NCI-H1105 treated with DMSO at 0.1 percent for 48 hours (cell line): ENCODE measurements around the gene APEH.
A peak's percentile ranks its signal among the peaks of the same experiment; 100 is the strongest.
"Not testable (repeated sequence)": the region's sequence is repeated elsewhere in the genome, so short reads cannot be mapped to it uniquely, and the experiment has no call there.

Experiments used
- DNase-seq: peaks from one replicate; lab custom pipeline; 2025; lab: John Stamatoyannopoulos, UW

APEH gene

DNA sequence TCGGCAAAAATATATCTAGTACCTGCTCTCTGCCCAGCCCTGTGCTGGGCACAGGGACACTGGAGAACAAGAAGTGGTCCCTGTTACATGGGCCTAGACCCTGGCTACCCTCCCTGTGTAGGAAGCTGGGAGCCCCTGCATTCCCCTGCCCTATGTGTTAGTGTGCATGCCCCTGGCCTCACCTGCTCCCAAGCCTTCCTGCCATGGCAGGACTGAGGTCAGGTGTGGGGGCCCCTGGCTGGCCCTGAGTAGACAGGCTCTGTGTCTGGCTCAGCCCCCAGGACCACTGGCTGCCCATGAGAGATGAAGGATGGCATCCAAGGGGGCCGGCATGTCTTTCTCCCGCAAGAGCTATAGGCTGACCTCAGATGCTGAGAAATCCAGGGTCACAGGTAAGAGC, 16.7 kb downstream of the APEH start:
- not testable (repeated sequence) for DNase-seq

DNA sequence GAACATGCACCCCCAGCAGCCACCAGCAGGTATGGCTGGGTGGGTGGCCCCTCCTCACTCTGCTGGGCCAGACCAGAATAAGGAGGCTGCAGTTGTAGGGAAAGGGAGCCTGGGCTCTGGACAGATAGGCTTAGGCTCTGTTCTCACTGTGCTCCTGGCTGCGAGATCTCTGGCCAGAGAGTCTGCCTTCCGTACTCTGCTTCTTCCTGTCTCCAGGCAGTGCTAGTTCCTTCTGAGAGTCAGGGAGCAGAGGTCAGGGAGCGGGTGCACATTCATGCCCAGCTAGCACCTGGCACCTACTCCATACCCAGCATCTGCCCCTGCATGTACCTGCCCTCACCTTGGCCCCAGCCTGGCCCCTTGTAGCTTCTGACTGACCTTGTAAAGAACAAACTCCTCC, 17.3 kb downstream of the APEH start:
- DNase-seq = not testable (repeated sequence)

DNA sequence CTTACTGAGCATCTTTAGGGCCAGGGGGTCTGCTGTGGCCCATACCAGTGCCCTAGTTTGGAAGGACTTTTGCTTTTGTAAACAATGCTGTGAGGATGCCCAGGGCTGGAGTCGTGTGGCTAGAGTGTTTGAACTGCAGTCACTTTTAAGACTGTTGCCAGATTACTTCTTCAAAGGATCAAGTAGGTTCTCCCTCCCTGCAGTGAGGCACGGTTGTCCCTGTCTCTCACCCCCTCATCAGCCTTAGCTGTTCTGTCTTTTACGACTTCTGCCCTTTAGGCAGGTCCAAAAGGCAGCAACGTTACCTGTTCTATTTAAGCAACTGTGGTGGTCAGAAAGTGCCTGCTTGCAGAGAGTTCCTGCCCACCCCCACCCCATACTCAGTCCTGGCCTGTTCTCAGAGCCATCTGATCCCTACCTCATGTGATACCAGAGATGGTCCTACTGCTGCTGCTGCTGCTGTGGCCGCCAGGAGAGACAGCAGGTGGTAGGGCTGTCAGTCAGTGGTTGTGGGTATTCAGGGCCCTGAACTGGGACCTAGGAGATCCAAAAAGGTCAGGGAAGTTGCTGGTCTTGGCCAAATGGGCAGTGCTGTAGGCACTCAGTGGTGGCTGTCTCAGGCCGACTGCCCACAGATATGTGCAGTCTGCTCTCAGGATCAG, 20.4 kb downstream of the APEH start:
- DNase-seq = not testable (repeated sequence)

DNA sequence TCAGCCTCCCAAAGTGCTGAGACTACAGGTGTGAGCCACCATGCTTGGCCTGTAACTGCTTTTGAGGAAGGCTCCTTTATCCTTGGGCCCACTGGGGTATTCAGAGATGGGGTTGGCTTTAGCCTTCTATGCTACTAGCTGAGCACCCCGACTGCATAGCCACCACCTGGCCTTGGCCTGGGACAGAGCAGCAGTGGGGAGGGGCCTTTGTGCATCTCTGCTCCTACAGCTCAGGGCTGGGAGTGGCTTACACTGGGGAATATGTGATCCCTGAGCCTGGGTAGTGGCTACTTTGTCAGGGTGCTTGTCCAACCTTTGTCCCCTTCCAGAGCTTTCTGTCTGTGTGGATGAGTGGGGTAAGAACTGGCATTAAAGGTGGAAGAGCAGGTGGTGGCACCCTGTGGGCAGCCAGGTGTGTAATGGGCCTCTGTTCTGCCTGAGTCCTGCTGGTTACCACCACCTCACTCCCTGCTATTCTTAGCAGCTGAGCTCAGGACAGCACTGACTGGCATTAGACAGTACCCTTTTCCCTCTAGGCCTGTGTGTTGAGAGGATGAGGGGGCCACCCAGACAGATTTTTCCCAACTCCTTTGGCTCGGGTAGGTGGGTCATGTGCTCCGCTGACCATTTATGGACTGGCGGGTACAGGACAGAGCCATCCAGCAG, 21.3 kb downstream of the APEH start:
- not testable (repeated sequence) for DNase-seq

DNA sequence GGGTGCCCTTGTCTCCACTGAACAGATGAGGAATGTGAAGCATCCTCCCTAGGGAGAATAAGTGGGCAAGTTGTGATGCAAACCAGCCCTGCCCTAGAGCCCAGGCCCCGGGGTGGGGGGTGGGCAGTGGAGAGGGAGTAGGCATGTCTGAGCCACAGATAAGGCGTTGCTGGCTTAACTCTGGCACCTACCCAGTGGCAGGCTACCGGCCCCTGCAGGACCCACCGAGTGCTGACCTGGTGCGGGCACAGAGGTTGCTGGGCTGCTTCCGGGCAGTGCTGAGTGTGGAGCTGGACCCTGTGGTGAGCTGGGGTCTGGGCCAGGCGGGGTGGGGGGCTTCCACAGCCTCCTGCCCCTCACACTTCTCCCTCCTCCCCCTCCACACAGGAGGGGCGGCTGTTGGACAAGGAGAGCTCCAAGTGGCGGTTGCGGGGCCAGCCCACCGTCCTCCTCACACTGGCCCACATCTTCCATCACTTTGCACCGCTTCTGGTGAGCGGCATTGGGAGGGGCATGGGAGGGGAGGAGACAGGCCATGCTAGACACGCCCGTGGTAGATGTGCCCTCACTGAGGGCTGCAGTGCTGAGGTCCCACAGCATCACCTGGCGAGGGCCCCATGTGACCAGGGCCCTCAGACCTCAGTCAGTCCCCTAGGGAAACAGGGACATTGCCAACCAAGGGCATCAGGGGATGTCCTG, 25.3 kb downstream of the APEH start:
- DNase-seq = no peak

DNA sequence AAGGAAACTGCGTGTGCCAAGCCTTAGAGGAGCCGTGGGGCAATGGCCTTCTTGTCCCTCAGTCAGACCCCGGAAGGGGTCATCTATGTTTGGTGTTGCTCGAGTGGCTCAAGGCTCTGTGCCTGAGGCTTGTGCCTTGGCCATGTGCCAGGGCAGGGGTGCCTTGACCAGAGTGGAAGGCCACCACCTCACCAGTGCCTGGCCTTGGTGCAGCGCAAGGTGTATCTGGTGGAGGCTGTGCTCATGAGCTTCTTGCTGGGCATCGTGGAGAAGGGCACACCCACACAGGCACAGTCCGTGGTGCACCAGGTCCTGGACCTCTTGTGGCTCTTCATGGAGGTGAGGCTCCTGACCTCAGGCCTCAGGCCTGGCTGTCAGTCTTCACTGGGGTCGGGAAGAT, 25.9 kb downstream of the APEH start:
- no peak for DNase-seq

DNA sequence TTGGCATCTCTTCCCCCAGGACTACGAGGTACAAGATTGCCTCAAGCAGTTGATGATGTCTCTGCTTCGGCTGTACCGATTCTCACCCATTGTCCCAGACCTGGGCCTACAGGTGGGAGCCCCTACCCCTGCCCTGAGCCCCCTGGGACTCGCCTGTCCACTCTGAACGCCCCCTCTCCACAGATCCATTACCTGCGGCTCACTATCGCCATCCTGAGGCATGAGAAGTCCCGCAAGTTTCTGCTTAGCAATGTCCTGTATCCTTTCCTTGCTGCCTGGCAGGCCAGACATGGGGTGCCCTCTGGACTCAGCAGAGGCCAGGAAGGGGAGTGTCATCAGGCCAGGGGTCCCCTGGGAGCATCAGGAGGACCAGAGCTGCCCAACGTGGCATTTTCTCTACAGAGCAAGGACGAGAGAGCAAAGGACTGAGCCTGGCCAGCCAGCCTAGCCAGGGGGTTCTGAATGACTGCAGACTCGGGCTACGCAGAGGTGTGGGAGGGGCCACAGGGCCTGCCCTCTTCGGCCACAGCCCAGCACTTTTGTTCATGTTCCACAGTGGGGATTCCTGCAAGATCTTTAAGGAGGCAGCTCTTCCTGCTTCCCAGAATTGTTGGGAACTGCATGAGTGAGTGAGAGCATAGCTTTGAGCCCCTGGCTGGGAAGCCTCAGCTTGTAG, 26.4 kb downstream of the APEH start:
- DNase-seq = no peak

DNA sequence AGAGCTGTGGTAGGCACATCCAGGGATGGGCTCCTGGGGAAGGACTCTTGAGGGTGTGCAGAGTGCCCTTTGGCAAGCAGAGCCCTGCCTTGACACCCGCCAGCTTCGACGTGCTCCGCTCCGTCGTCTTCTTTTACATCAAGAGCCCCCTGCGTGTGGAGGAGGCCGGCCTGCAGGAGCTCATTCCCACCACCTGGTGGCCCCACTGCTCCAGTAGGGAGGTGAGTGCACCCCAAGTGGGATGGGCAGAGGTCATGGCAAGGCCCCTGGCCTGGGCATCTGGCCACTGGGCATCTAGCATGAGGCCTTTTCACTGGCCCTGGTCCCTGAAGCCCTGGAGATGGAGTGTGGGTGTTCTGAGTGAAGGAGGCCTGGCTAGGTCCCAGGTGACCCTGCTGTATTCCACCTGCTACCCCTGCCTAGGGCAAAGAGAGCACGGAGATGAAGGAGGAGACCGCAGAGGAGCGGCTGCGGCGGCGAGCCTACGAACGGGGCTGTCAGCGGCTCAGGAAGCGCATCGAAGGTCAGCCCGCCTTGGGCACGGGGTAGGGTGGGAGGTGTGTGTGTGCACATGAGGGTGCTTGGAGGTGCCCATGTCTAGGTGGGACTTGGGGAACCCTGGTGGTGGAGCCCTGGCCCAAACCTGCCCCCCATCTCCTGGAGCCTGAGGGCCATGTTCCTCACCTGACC, 27.4 kb downstream of the APEH start:
- DNase-seq = no peak

DNA sequence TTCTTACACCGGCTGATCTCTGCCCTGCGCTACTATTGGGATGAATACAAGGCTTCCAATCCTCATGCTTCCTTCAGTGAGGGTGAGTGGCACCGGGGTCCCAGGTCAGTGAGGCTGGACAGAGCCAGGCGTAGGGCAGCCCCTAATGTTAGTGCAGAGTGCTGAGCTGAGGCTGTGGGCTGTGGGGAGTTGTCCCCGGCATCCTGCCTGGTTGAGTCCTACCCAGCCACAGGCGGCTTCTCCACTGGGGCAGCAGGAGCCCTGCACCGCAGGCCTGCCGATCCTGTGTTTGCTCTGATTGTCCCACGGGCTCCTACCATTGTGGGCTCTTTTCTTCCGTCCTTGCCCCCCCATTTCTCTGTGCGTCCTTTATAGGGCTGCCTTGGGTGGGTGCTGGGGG, 28.5 kb downstream of the APEH start:
- no peak for DNase-seq

DNA sequence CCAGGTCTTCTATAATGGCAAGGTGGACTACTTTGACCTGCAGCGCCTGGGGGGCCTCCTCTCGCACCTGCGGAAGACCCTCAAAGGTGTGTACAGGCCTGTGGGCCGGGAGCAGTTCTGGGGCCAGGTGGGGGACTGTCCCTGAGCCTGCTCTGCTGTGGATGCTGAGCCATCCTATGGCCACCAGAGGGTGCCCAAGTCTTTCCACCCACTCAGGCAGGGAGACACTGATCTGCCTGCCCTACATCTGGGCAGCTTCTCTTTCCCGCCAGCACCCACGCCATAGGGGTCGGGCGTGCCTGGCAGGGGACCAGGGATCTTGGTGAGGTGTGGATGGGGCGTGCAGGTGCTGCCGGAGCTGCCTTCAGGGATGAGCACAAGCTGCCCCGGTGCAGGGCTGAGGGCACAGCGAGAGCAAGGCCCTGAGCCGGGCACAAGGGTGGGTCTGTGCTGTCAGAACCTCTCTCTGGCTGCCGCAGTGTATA, 29.3 kb downstream of the APEH start:
- peak; percentile 55 for DNase-seq

DNA sequence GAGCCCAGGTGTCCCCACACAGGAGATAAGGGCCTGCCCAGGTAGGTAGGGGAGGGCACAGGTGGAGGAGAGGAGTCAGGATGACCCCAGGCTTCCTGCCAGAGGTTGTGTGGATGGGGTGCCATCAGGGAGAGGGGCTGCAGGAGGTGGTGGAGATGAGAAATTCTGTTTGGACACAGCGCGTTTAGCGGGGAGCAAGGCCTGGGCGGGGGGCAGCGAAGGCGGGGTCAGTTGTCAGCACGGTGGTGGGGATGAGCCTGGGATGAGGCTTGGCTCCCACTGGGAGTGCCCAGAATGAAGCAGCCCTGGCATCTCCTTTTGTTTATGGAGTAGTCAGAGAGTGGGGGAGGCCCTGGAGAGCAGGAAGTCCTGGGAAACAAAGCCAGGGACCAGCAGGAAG, 29.8 kb downstream of the APEH start:
- DNase-seq = no peak

DNA sequence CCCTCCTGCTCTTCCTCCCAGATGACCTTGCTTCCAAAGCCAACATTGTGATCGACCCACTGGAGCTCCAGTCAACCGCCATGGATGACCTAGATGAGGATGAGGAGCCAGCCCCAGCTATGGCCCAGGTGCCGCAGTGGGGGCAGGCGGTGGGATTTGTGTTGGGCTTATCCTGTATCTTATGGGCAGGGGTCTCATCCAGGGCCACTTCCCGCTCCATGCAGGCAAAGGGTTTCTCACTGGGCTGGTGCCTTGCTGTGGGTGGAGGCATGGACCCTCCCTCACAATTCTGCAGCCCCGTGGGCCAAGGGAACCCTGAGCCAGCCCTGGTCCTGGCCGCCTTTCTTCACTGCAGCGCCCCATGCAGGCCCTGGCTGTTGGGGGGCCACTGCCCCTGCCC, 30.5 kb downstream of the APEH start:
- no peak for DNase-seq

DNA sequence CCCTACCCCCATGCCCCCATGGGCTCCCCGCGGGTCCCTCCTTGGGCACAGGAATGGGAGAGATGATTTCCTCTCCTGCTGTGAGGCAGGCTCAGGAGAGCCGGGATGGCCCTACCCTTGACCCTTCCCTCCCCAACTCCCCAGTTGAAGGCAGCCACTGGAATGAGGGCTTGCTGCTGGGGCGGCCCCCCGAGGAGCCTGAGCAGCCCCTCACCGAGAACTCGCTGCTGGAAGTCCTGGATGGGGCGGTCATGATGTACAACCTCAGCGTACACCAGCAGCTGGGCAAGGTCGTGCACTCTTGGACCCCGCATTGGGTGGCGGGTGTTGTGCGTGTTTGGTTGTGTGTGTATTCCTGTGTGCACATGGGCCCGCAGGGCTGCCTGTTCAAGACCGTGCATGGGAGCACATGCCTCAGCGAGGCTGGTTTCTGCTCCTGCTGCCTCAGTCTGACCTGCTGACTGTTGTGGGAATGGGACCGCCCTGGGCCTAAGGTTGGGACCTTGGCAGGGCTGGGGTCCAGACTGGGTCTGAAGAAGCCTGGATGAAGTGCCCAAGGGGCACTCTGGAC, 31.3 kb downstream of the APEH start:
- DNase-seq = no peak

DNA sequence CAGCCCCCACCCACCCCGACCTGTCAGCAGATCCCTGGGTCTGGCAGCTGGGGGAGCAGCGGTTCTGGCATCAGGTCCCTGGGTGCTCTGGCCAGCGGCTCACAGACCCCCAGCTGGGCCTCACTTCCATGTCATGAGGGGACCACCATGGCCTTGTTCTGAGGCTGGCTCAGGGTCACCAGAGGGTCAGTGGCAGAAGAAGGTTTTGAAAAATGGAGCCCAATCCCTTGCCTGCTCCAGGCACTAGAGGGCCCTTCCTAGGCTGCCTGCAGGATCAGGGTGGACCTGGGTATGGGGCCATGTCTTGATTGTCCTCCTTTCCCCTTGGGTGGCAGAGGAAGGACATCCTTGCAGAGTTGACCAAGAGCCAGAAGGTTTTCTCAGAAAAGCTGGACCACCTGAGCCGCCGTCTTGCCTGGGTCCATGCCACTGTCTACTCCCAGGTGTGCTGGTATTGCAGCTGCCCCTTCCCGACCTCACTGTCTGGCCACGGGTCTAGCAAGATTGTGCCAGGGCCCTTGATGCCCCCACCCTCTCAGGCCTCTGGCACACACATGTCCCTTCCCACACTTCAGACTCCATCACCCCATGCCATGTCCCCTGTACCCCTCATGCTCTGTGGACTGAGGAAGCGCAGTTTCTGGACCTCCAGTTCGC, 32.4 kb downstream of the APEH start:
- DNase-seq = no peak

DNA sequence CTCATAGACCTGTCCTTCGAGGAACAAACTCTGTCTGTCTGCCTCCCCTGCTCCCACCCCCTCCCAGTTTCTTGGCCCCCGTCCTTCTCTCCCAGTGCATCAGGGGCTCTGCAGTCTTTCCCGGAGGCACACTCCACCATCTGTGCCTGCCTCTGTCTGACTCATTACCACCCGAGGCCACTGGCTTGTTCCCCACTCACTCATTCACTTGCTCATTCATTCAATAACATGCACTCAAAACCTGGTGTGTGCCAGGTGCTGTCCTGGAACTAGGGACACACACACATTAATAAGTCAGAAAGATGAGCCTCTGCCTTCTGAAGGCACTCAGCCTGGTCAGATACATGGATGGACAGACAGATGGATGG, 32.9 kb downstream of the APEH start:
- DNase-seq = no peak

DNA sequence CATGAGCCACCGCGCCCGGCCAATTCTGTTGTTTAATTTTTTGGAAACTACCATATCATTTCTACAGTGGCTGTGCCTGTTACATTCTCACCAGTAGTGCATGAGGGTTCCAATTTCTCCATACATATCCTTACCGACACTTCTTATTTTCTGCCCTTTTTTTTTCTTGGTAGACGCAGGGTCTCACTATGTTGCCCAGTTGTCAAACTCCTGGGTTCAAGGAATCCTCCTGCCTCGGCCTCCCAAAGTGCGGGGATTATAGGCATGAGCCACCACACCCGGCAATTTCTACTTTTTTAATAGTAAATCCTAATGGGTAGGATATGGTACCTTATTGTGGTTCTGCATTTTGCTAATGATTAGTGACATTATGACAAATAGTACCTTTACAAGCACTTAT, 35.7 kb downstream of the APEH start:
- DNase-seq = no peak

DNA sequence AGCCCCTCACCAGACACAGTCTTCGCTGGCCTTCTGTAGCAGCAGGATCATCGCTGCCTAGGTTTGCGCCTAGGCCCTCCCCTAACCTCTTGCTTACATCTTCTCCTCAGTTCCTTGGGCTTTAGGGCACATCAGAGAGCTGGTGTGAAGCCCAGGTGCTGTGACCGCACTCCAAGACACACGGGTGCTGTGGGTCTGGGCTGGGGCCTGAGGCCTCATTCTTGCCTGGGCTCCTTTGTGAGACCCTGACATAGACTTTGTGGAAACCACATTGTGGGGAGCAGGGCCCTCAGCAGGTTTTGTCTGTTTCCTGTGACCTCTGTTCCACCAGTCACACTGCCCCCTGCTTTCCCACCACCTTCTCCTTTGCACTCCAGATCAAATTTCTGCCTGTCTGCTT, 37.3 kb downstream of the APEH start:
- DNase-seq = no peak

DNA sequence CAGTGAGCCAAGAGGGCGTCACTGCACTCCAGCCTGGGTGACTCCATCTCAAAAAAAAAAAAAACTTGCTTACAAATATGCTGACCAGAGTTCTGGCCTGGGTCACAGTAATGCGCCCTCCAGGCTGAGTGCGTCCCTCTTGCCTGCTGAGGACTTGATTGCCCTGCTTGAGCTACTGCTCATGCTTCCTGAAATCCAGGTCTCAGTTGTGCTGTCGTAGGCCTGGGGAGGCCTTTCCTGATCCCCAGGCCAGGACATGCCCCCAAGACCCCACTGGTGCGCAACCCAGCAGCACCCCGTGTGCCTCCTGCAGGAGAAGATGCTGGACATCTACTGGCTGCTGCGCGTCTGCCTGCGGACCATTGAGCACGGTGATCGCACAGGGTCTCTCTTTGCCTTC, 38.0 kb downstream of the APEH start:
- no peak for DNase-seq

DNA sequence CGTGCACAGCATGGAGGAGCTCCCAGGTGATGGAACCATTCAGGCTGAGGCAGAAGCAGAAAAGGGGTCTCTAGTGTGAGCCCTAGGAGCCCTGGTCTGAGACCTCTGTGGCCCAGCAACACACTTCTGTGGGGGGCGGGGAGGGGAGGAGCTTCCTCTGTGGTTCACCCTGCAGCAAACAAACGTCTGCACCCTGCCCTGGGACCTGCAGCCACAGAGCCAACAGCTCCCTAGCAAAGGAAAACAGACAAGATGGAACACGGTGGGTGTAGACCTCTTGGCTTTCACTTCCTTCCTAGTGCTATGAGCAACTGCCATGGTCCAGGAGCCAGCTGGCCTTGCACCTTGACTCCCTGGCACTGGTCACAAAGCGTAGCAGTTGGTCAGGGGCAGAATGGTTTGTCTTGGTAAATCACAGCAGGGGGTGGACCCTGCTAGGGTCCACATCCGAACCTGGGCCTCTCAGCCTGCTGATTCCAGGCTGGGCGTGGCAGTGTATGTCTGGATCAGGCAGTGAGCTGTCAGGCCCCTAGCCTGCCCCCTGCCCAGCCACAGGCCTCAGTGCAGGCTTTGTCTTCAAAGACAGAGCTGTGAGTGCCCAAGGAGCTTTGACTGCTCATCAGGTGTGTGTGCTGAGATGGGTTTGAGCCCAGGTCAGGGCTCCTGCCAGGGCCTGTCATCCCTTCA, 38.6 kb downstream of the APEH start:
- no peak for DNase-seq

DNA sequence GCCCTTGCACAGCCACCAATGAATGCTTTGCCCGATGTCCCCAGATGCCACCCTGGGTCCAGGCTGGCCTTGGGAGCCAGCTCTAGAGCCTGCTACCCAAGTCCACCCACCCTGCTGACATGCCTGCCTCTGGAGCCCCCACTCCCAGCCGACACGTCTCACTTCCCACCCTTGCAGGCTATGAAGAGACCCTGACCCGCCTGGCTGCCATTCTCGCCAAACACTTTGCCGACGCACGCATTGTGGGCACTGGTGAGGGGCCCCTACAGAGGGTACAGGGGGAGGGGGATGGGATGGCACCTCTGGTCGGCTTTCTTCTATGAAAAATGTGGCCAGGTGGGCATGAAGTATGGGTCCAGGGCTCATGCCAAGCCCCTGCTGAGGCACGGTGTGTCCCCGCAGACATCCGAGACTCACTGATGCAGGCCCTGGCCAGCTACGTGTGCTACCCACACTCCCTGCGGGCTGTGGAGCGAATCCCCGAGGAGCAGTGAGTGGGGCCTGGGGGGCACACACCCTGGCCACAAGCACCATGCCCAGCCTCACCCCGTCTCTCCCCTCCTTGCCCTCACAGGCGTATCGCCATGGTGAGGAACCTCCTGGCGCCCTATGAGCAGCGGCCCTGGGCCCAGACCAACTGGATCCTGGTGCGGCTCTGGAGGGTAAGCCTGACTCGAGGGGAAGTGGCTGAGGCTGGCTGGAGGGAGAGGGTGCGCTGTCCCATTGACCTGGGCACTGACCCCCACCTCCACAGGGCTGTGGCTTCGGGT, 39.4 kb downstream of the APEH start:
- DNase-seq = no peak
